BLaER1 (cell line): Measurements from ENCODE around the gene SMAP1.

Experiments
- H3K27ac ChIP-seq: shearing (Covaris generic); formaldehyde crosslinking; 2 replicates; pipeline ENCODE4 v1.8.1; 2022
- H3K27me3 ChIP-seq: shearing (Covaris generic); formaldehyde crosslinking; 2 replicates; pipeline ENCODE4 v1.8.1; 2022
- H3K36me3 ChIP-seq: shearing (Covaris generic); formaldehyde crosslinking; 2 replicates; pipeline ENCODE4 v1.8.1; 2022
- H3K4me1 ChIP-seq: shearing (Covaris generic); formaldehyde crosslinking; 2 replicates; pipeline ENCODE4 v1.8.1; 2022
- H3K4me2 ChIP-seq: shearing (Covaris generic); formaldehyde crosslinking; 2 replicates; pipeline ENCODE4 v1.8.1; 2022
- H3K4me3 ChIP-seq: shearing (Covaris generic); formaldehyde crosslinking; 2 replicates; pipeline ENCODE4 v1.8.1; 2022
- H3K9ac ChIP-seq: shearing (Covaris generic); formaldehyde crosslinking; 2 replicates; pipeline ENCODE4 v1.8.1; 2022
- H3K9me3 ChIP-seq: shearing (Covaris generic); formaldehyde crosslinking; 2 replicates; pipeline ENCODE4 v1.8.1; 2022
- H4K20me1 ChIP-seq: shearing (Covaris generic); formaldehyde crosslinking; 2 replicates; pipeline ENCODE4 v1.8.1; 2022
- Cebpa-rat ChIP-seq: shearing (Covaris generic); IDR thresholded peaks from 2 replicates; pipeline ENCODE4 v1.8.1; 2022

SMAP1 gene

GRCh38 chr6:70849348-70850069 is 181.8 kb downstream of the SMAP1 start:
- no peak overlapping the region for H3K27ac ChIP-seq
- no peak overlapping the region for H3K4me3 ChIP-seq

GRCh38 chr6:70852667-70853246 is 185.1 kb downstream of the SMAP1 start:
- no peaks in the 10 kb centered on the region for H3K27me3 ChIP-seq
- no peak overlapping the region for H3K27ac ChIP-seq
- no peak overlapping the region for H3K4me2 ChIP-seq
- no peaks in the 10 kb centered on the region for H4K20me1 ChIP-seq
- H3K9me3 ChIP-seq: peaks cover 4% of the 10 kb centered on the region; the same call in 1 of the 2 replicates
- TF ChIP-seq Cebpa-rat: no peak
- peaks cover 8% of the 10 kb centered on the region; the same call in 1 of the 2 replicates for H3K4me1 ChIP-seq
- H3K4me3 ChIP-seq: no peak overlapping the region
- H3K9ac ChIP-seq: no peak overlapping the region
- H3K36me3 ChIP-seq: peaks cover 21% of the 10 kb centered on the region

More at GRCh38 chr6:70849348-70850069, 181.8 kb downstream of the SMAP1 start:
- no peaks in the 10 kb centered on the region for H4K20me1 ChIP-seq
- peaks cover 8% of the 10 kb centered on the region; the same call in 1 of the 2 replicates for H3K4me1 ChIP-seq
- H3K9ac ChIP-seq: no peak overlapping the region
- 0 out of 2 replicates have a peak overlapping the region, but pooled peaks have one; percentile 0 for H3K4me2 ChIP-seq
- no peaks in the 10 kb centered on the region for H3K27me3 ChIP-seq
- TF ChIP-seq Cebpa-rat: no peak
- peaks cover 32% of the 10 kb centered on the region for H3K36me3 ChIP-seq
- peaks cover 6% of the 10 kb centered on the region; the same call in 1 of the 2 replicates for H3K9me3 ChIP-seq

- Histone ChIP-seq H3K27ac (no peak overlapping the region), H4K20me1 (no peaks in the 10 kb centered on the region), H3K9ac (no peak overlapping the region), H3K4me3 (no peak overlapping the region), H3K36me3 (peaks cover 48% of the 10 kb centered on the region), H3K9me3 (no peaks in the 10 kb centered on the region), H3K4me2 (no peak overlapping the region), H3K4me1 (no peaks in the 10 kb centered on the region), H3K27me3 (no peaks in the 10 kb centered on the region)
- TF ChIP-seq Cebpa-rat: no peak
Measured at GRCh38 chr6:70857387-70858077, 189.8 kb downstream of the SMAP1 start.

- no peak overlapping the region for H3K9ac ChIP-seq
- no peak overlapping the region for H3K4me3 ChIP-seq
- H3K27me3 ChIP-seq: no peaks in the 10 kb centered on the region
- no peak overlapping the region for H3K4me2 ChIP-seq
- no peak for TF ChIP-seq Cebpa-rat
- H4K20me1 ChIP-seq: no peaks in the 10 kb centered on the region
- H3K27ac ChIP-seq: no peak overlapping the region
- H3K36me3 ChIP-seq: peaks cover 35% of the 10 kb centered on the region
- H3K4me1 ChIP-seq: peaks cover 12% of the 10 kb centered on the region
- no peaks in the 10 kb centered on the region for H3K9me3 ChIP-seq
Measured at GRCh38 chr6:70860045-70860444, 192.4 kb downstream of the SMAP1 start.

GRCh38 chr6:70860920-70861319 is 193.2 kb downstream of the SMAP1 start:
- Histone ChIP-seq H4K20me1 (no peaks in the 10 kb centered on the region), H3K36me3 (peaks cover 34% of the 10 kb centered on the region), H3K9ac (no peak overlapping the region), H3K4me3 (no peak overlapping the region), H3K4me1 (peaks cover 13% of the 10 kb centered on the region), H3K4me2 (no peak overlapping the region), H3K9me3 (no peaks in the 10 kb centered on the region), H3K27ac (no peak overlapping the region), H3K27me3 (no peaks in the 10 kb centered on the region)
- no peak for TF ChIP-seq Cebpa-rat

GRCh38 chr6:70863343-70863742 is 195.7 kb downstream of the SMAP1 start:
- Histone ChIP-seq H3K4me1 (peaks cover 13% of the 10 kb centered on the region), H3K27ac (no peak overlapping the region), H3K9ac (no peak overlapping the region), H3K36me3 (peaks cover 27% of the 10 kb centered on the region), H4K20me1 (no peaks in the 10 kb centered on the region), H3K27me3 (no peaks in the 10 kb centered on the region), H3K9me3 (no peaks in the 10 kb centered on the region), H3K4me2 (no peak overlapping the region), H3K4me3 (no peak overlapping the region)
- TF ChIP-seq Cebpa-rat: no peak

GRCh38 chr6:70864401-70864800 is 196.7 kb downstream of the SMAP1 start:
- Histone ChIP-seq H3K27ac (no peak overlapping the region), H3K36me3 (peaks cover 22% of the 10 kb centered on the region), H3K9ac (no peak overlapping the region), H3K4me3 (no peak overlapping the region), H3K9me3 (no peaks in the 10 kb centered on the region), H3K27me3 (no peaks in the 10 kb centered on the region), H3K4me2 (peak overlapping the region; percentile 20; the same call in 1 of the 2 replicates), H4K20me1 (no peaks in the 10 kb centered on the region), H3K4me1 (peaks cover 13% of the 10 kb centered on the region)
- no peak for TF ChIP-seq Cebpa-rat

GRCh38 chr6:70872469-70872868 is 204.8 kb downstream of the SMAP1 start:
- Histone ChIP-seq H3K27me3 (no peaks in the 10 kb centered on the region), H4K20me1 (no peaks in the 10 kb centered on the region), H3K9ac (no peak overlapping the region), H3K36me3 (no peaks in the 10 kb centered on the region), H3K4me3 (no peak overlapping the region), H3K9me3 (peaks cover 15% of the 10 kb centered on the region), H3K27ac (no peak overlapping the region), H3K4me2 (no peak overlapping the region), H3K4me1 (peaks cover 13% of the 10 kb centered on the region)
- no peak for TF ChIP-seq Cebpa-rat

- Histone ChIP-seq H3K27me3 (no peaks in the 10 kb centered on the region), H3K4me3 (no peak overlapping the region), H3K4me2 (peak overlapping the region; percentile 48), H3K4me1 (peaks cover 13% of the 10 kb centered on the region), H3K27ac (no peak overlapping the region; the same call in 1 of the 2 replicates), H3K36me3 (no peaks in the 10 kb centered on the region), H3K9ac (no peak overlapping the region), H4K20me1 (no peaks in the 10 kb centered on the region), H3K9me3 (peaks cover 15% of the 10 kb centered on the region)
- TF ChIP-seq Cebpa-rat: no peak
Measured at GRCh38 chr6:70874181-70874913, 206.7 kb downstream of the SMAP1 start.
